A673 (cell line): Measurements from ENCODE around the gene RASGRP1. TPM values are rescaled to one million over a fixed set of nuclear protein-coding genes. Genes with fewer than 3 reads are reported as not detected.

Experiments
- BruUV-seq: library from RNA; stranded (reverse); fragments of 400-500 nt; replicated peaks from 2 replicates; lab custom pipeline; 2021; lab: Mats Ljungman, UMichigan
- CTCF ChIA-PET: fragments of 300-600 bp; sonication (Branson Sonifier 250); formaldehyde crosslinking; loops from one replicate; lab custom pipeline; 2022; ENCODE audit warnings: antibody characterized with exemption; lab: Charles Lee
- POLR2A ChIA-PET: fragments of 300-600 bp; sonication (Branson Sonifier 250); formaldehyde crosslinking; loops from one replicate; lab custom pipeline; 2022; ENCODE audit warnings: antibody characterized with exemption; ENCODE audit not compliant: low non-redundant PET; lab: Charles Lee
- DNase-seq: peaks from one replicate; pipeline ENCODE4 v3.0.0-alpha.2; 2015; ENCODE audit warnings: low spot score
- H3K27ac ChIP-seq: fragments of 200-600 bp; sonication (generic); 2 replicates; pipeline ENCODE4 v1.5.1; 2016; ENCODE audit warnings: mixed run types, low read depth, mild to moderate bottlenecking, mixed read lengths, antibody characterized with exemption, low read length; ENCODE audit not compliant: poor library complexity, severe bottlenecking
- H3K27me3 ChIP-seq: fragments of 200-600 bp; sonication (generic); replicated peaks from 2 replicates; pipeline ENCODE4 v1.6.1; 2017; ENCODE audit warnings: mixed run types, low read depth, mild to moderate bottlenecking, mixed read lengths, antibody characterized with exemption, low read length; ENCODE audit not compliant: insufficient read depth, poor library complexity
- H3K36me3 ChIP-seq: fragments of 200-600 bp; sonication (generic); 2 replicates; pipeline ENCODE4 v1.6.1; 2016; ENCODE audit warnings: mixed run types, mild to moderate bottlenecking, mixed read lengths, antibody characterized with exemption, low read length; ENCODE audit not compliant: insufficient read depth, poor library complexity, severe bottlenecking
- H3K4me1 ChIP-seq: fragments of 200-600 bp; sonication (generic); 2 replicates; pipeline ENCODE4 v1.6.1; 2017; ENCODE audit warnings: mixed run types, mild to moderate bottlenecking, mixed read lengths, antibody characterized with exemption, low read length; ENCODE audit not compliant: insufficient read depth, poor library complexity, severe bottlenecking
- H3K4me3 ChIP-seq: fragments of 200-600 bp; sonication (generic); 2 replicates; pipeline ENCODE4 v1.5.1; 2016; ENCODE audit warnings: low read depth, mixed run types, mild to moderate bottlenecking, mixed read lengths, low read length; ENCODE audit not compliant: poor library complexity, severe bottlenecking
- H3K9me3 ChIP-seq: fragments of 200-600 bp; sonication (generic); 2 replicates; pipeline ENCODE4 v1.6.1; 2016; ENCODE audit warnings: mixed run types, low read depth, mild to moderate bottlenecking, mixed read lengths, antibody characterized with exemption, low read length; ENCODE audit not compliant: poor library complexity, severe bottlenecking
- CTCF ChIP-seq: fragments of 300-800, 200-600 bp; sonication (generic); conservative IDR thresholded peaks from 2 replicates; pipeline ENCODE4 v1.5.1; 2017; ENCODE audit warnings: low read depth, mild to moderate bottlenecking, antibody characterized with exemption, low read length, moderate library complexity, mixed read lengths
- EZH2 ChIP-seq: fragments of 200-600 bp; sonication (generic); IDR thresholded peaks from 2 replicates; pipeline ENCODE4 v1.6.1; 2017; ENCODE audit warnings: borderline replicate concordance, low read depth, mild to moderate bottlenecking, mixed read lengths, antibody characterized with exemption, low read length; ENCODE audit not compliant: poor library complexity, severe bottlenecking
- intact Hi-C: fragments of 100-400 bp; cut with micrococcal nuclease; formaldehyde crosslinking; loops from one replicate; pipeline ENCODE4 v1.10.0; 2022; ENCODE audit not compliant: unreplicated experiment
- total RNA-seq: library from RNA; stranded (reverse); gene quantifications from 2 replicates; pipeline ENCODE4 v1.2.3, GENCODE V29; 2021

RASGRP1 gene
- total RNA-seq, 1 experiment from 2014 or later: not detected

GRCh38 chr15:38486936-38487335 is 77.7 kb downstream of the RASGRP1 start:
- CTCF ChIA-PET: no interaction called here
- BruUV-seq: no TSS peak
- no peaks in the 10 kb centered on the region for H3K4me1 ChIP-seq
- H3K36me3 ChIP-seq: no peaks in the 10 kb centered on the region
- DNase-seq: no peak
- no peaks in the 10 kb centered on the region for H3K27me3 ChIP-seq
- no peak overlapping the region for H3K27ac ChIP-seq
- H3K4me3 ChIP-seq: no peak overlapping the region
- POLR2A ChIA-PET: no interaction called here
- TF ChIP-seq CTCF (no peak), EZH2 (no peak)
- intact Hi-C loops: no loop called here
- H3K9me3 ChIP-seq: no peaks in the 10 kb centered on the region

DNA sequence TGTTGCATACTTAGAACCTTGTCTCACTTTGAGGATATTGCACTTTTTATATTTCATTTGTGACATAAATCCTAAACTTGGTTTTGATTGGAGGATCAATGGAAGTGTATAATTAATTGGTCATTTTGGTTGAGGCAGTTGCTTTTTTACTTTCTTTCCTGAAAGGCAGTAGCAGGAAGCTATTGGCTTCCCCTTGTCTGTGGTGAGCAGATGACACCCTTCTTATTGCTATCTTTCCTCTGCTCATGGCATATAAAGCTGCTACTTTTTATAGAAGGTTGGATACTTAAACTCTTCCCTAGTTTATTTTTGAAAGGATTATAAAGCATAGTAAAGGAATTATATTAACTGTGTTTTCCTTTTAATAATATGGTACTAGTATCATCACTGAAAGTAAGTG is 82.0 kb downstream of the RASGRP1 start:
- no TSS peak for BruUV-seq
- no peak for DNase-seq
- no peak overlapping the region for H3K27ac ChIP-seq
- peaks cover 6% of the 10 kb centered on the region for H3K36me3 ChIP-seq
- CTCF ChIA-PET: no interaction called here
- H3K4me3 ChIP-seq: no peak overlapping the region
- TF ChIP-seq EZH2 (no peak), CTCF (no peak)
- H3K27me3 ChIP-seq: no peaks in the 10 kb centered on the region
- no peaks in the 10 kb centered on the region for H3K9me3 ChIP-seq
- intact Hi-C loops: no loop called here
- POLR2A ChIA-PET: no interaction called here
- H3K4me1 ChIP-seq: no peaks in the 10 kb centered on the region

DNA sequence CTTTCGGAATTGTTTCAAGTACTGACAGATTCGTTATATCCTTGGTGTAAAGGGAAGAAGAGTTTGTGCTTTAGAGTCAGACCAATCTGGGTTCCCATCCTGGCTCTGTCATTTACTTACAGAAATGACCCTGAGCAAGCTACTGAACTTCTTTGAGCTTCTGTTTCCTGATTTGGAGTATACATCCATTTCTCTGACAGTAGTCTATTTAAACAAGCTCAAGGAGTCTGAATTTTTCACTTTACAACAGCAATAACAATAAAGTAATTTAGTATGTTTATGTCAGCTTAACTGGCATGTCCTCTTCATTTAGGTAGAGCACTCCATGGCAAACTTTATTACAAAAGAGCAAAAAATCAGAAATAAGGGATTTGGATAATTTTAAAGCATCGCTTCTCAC is 82.9 kb downstream of the RASGRP1 start:
- H3K27me3 ChIP-seq: no peaks in the 10 kb centered on the region
- no peak for TF ChIP-seq CTCF
- TF ChIP-seq EZH2: no peak
- H3K27ac ChIP-seq: no peak overlapping the region
- H3K9me3 ChIP-seq: no peaks in the 10 kb centered on the region
- POLR2A ChIA-PET: no interaction called here
- intact Hi-C loops: no loop called here
- peaks cover 9% of the 10 kb centered on the region for H3K36me3 ChIP-seq
- no peak for DNase-seq
- H3K4me3 ChIP-seq: no peak overlapping the region
- CTCF ChIA-PET: no interaction called here
- BruUV-seq: no TSS peak
- H3K4me1 ChIP-seq: no peaks in the 10 kb centered on the region
